ENCODE measurements around the gene RAD51B. TPM values are rescaled to one million over a fixed set of nuclear protein-coding genes. Genes with fewer than 3 reads are reported as not detected.

Gene RAD51B
- total RNA-seq, 4 donors from 2014 or later, result 14.0 to 16.4 (median 14.8) TPM

- no peaks in the 10 kb centered on the region for H3K36me3 ChIP-seq
- H3K4me3 ChIP-seq (replicated peaks in 1 of 3), result no peak overlapping the region
- intact Hi-C loops (cut with DNase I), result no loop called here
- no peak for TF ChIP-seq CTCF (IDR thresholded peaks at IDR 0.05)
- TF ChIP-seq POLR2A (IDR thresholded peaks at IDR 0.05), result no peak
- H3K9me3 ChIP-seq, result no peaks in the 10 kb centered on the region
- H3K4me1 ChIP-seq, result peaks cover 0 to 11% of the 10 kb centered on the region in 2 donors
- no peak for DNase-seq
- no peaks in the 10 kb centered on the region for H3K27me3 ChIP-seq
- no peak overlapping the region for H3K27ac ChIP-seq
- 93 to 95% methylated on average over 2 of the region's 2 CpGs for WGBS, 2 donors
Measured at GRCh38 chr14:68268197-68268596, 448.6 kb downstream of the RAD51B start.

GRCh38 chr14:68268719-68269118 lies 449.1 kb downstream of the RAD51B start:
- intact Hi-C loops (cut with DNase I), result no loop called here
- TF ChIP-seq CTCF (IDR thresholded peaks at IDR 0.05) (no peak), POLR2A (IDR thresholded peaks at IDR 0.05) (no peak)
- peaks cover 0 to 16% of the 10 kb centered on the region in 2 donors for H3K4me1 ChIP-seq
- 89 to 100% methylated on average over 1 of the region's 1 CpG for WGBS, 2 donors
- no peaks in the 10 kb centered on the region for H3K9me3 ChIP-seq
- DNase-seq, result no peak
- no peak overlapping the region for H3K4me3 ChIP-seq (replicated peaks in 1 of 3)
- no peaks in the 10 kb centered on the region for H3K36me3 ChIP-seq
- no peaks in the 10 kb centered on the region for H3K27me3 ChIP-seq
- no peak overlapping the region for H3K27ac ChIP-seq

GRCh38 chr14:68269136-68269927 lies 449.8 kb downstream of the RAD51B start:
- 80 to 81% methylated on average over 8 of the region's 8 CpGs for WGBS, 2 donors
- TF ChIP-seq CTCF (IDR thresholded peaks at IDR 0.05) (no peak), POLR2A (IDR thresholded peaks at IDR 0.05) (no peak)
- no peaks in the 10 kb centered on the region for H3K27me3 ChIP-seq
- H3K4me3 ChIP-seq (replicated peaks in 1 of 3), result no peak overlapping the region
- DNase-seq, result no peak
- intact Hi-C loops (cut with DNase I), result no loop called here
- no peak overlapping the region for H3K27ac ChIP-seq
- H3K36me3 ChIP-seq, result no peaks in the 10 kb centered on the region
- H3K4me1 ChIP-seq, result peaks cover 0 to 16% of the 10 kb centered on the region in 2 donors
- H3K9me3 ChIP-seq, result no peaks in the 10 kb centered on the region

DNA sequence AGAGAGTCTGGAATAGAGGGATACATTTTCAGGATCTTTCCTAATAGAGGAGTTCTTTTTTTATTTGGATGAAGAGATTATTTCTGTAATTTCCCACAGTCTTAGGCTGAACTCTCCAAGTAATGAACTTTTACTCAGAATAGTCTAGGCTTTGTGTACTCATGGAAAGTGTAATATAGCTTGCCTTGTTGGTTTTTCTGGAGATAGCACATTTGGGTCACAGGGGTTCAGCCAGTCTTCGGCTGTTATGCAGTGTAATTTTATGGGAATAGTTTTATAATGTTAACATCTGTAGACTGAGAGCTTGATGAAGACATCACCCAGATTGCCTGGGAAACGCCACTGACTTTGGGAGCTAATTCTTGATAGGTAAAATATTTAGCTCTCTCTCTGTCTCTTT lies 450.8 kb downstream of the RAD51B start:
- Histone ChIP-seq H3K4me1 (peaks cover 0 to 16% of the 10 kb centered on the region in 2 donors), H3K4me3 (replicated peaks in 1 of 3) (no peak overlapping the region), H3K36me3 (no peaks in the 10 kb centered on the region), H3K27ac (no peak overlapping the region), H3K27me3 (no peaks in the 10 kb centered on the region), H3K9me3 (no peaks in the 10 kb centered on the region)
- TF ChIP-seq CTCF (IDR thresholded peaks at IDR 0.05) (no peak), POLR2A (IDR thresholded peaks at IDR 0.05) (no peak)
- DNase-seq, result no peak
- 77 to 87% methylated on average over 2 of the region's 2 CpGs for WGBS, 2 donors
- intact Hi-C loops (cut with DNase I), result no loop called here

- TF ChIP-seq POLR2A (IDR thresholded peaks at IDR 0.05), result no peak
- no peak for TF ChIP-seq CTCF (IDR thresholded peaks at IDR 0.05)
- no peak for DNase-seq
- Histone ChIP-seq H3K9me3 (no peaks in the 10 kb centered on the region), H3K27me3 (no peaks in the 10 kb centered on the region), H3K36me3 (no peaks in the 10 kb centered on the region), H3K4me3 (replicated peaks in 1 of 3) (no peak overlapping the region), H3K27ac (no peak overlapping the region), H3K4me1 (peaks cover 0 to 16% of the 10 kb centered on the region in 2 donors)
- WGBS, 2 donors, result 79 to 82% methylated on average over 5 of the region's 5 CpGs
- intact Hi-C loops (cut with DNase I), result no loop called here
Measured at GRCh38 chr14:68271913-68272391, 452.4 kb downstream of the RAD51B start.

Data from thyroid gland (tissue), 4 donors.